A549 (cell line): Measurements from ENCODE around the gene INPPL1.
A peak's percentile ranks its signal among the peaks of the same experiment; 100 is the strongest.

Experiments
- CTCF ChIP-seq: fragments of >200 bp; sonication (Bioruptor Twin); formaldehyde crosslinking; IDR thresholded peaks from 3 replicates; pipeline ENCODE4 v1.5.1; 2016
- ESRRA ChIP-seq: fragments of 150-350 bp; IDR thresholded peaks from 2 replicates; pipeline ENCODE4 v1.6.1; 2014; ENCODE audit warnings: mild to moderate bottlenecking, low read length, borderline replicate concordance
- MAFK ChIP-seq: fragments of 450-650 bp; IDR thresholded peaks from 2 replicates; pipeline ENCODE4 v1.6.1; 2014; ENCODE audit not compliant: partially characterized antibody
- MAX ChIP-seq: IDR thresholded peaks from 2 replicates; pipeline ENCODE4 v1.6.1; 2012
- MAZ ChIP-seq: fragments of 150-350 bp; IDR thresholded peaks from 2 replicates; pipeline ENCODE4 v1.6.1; 2014; ENCODE audit warnings: antibody characterized with exemption, low read depth, low read length, borderline replicate concordance
- MYC ChIP-seq: IDR thresholded peaks from 2 replicates; pipeline ENCODE4 v1.6.1; 2012; ENCODE audit warnings: mild to moderate bottlenecking, inconsistent platforms, low read length, improper control_type of control experiment, borderline replicate concordance
- NPAS2 ChIP-seq: fragments of 250-450 bp; sonication (Bioruptor Pico); IDR thresholded peaks from 2 replicates; pipeline ENCODE4 v1.8.0; 2022; ENCODE audit warnings: mild to moderate bottlenecking, moderate library complexity, borderline replicate concordance
- NR3C1 ChIP-seq: fragments of >200 bp; sonication (Bioruptor Twin); formaldehyde crosslinking; IDR thresholded peaks from 3 replicates; pipeline ENCODE4 v1.6.1; 2017
- POLR2A ChIP-seq: IDR thresholded peaks from 2 replicates; pipeline ENCODE4 v1.6.1; 2012; ENCODE audit warnings: mild to moderate bottlenecking, low read length
- TP53 ChIP-seq: fragments of 250-450 bp; sonication (Bioruptor Pico); IDR thresholded peaks from 2 replicates; pipeline ENCODE4 v1.5.0; 2021; ENCODE audit warnings: mild to moderate bottlenecking, moderate library complexity
- USF2 ChIP-seq: fragments of 450-650 bp; IDR thresholded peaks from 2 replicates; pipeline ENCODE4 v1.6.1; 2014; ENCODE audit warnings: antibody characterized with exemption
- ZC3H11A ChIP-seq: fragments of 450-650 bp; IDR thresholded peaks from 2 replicates; pipeline ENCODE4 v1.6.1; 2014; ENCODE audit warnings: antibody characterized with exemption, mild to moderate bottlenecking
- TF ChIP-seq, protein P1 (sequence below): fragments of 200-600 bp; sonication (generic); IDR thresholded peaks from 2 replicates; pipeline ENCODE4 v1.6.1; 2016; ENCODE audit warnings: antibody characterized with exemption, mild to moderate bottlenecking, moderate library complexity

- TF ChIP-seq POLR2A, result no peak
- TF ChIP-seq MAFK, result no peak
- TF ChIP-seq MYC, result no peak
- TF ChIP-seq CTCF, result no peak
- TF ChIP-seq USF2, result no peak
- no peak for TF ChIP-seq MAZ
- no peak for TF ChIP-seq MAX
- no peak for TF ChIP-seq NPAS2 (CRISPR knock-in tag)
- TF ChIP-seq, protein P1, sequence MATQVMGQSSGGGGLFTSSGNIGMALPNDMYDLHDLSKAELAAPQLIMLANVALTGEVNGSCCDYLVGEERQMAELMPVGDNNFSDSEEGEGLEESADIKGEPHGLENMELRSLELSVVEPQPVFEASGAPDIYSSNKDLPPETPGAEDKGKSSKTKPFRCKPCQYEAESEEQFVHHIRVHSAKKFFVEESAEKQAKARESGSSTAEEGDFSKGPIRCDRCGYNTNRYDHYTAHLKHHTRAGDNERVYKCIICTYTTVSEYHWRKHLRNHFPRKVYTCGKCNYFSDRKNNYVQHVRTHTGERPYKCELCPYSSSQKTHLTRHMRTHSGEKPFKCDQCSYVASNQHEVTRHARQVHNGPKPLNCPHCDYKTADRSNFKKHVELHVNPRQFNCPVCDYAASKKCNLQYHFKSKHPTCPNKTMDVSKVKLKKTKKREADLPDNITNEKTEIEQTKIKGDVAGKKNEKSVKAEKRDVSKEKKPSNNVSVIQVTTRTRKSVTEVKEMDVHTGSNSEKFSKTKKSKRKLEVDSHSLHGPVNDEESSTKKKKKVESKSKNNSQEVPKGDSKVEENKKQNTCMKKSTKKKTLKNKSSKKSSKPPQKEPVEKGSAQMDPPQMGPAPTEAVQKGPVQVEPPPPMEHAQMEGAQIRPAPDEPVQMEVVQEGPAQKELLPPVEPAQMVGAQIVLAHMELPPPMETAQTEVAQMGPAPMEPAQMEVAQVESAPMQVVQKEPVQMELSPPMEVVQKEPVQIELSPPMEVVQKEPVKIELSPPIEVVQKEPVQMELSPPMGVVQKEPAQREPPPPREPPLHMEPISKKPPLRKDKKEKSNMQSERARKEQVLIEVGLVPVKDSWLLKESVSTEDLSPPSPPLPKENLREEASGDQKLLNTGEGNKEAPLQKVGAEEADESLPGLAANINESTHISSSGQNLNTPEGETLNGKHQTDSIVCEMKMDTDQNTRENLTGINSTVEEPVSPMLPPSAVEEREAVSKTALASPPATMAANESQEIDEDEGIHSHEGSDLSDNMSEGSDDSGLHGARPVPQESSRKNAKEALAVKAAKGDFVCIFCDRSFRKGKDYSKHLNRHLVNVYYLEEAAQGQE, result no peak
- TF ChIP-seq NR3C1, result no peak
- TF ChIP-seq ESRRA, result no peak
- peak; percentile 2; the same call in 1 of the 2 replicates for TF ChIP-seq ZC3H11A
- no peak for TF ChIP-seq TP53 (CRISPR knock-in tag)
Observed at GRCh38 chr11:72244361-72245262, 20.0 kb downstream of the INPPL1 start.
